Measurements from ENCODE around the gene MRPL57.

GRCh38 chr13:21164631-21165030 lies 11.8 kb upstream of the MRPL57 start:
- TF ChIP-seq CTCF (IDR thresholded peaks at IDR 0.05) = no peak
- TF ChIP-seq ZFX (IDR thresholded peaks at IDR 0.05; ENCODE audit: borderline replicate concordance) = no peak

All from 22Rv1 (cell line).